Upper lobe of right lung (tissue), 1 donor: ENCODE data around the gene RAMP1. TPM values are rescaled to one million over a fixed set of nuclear protein-coding genes. Genes with fewer than 3 reads are reported as not detected.
A peak's percentile ranks its signal among the peaks of the same experiment; 100 is the strongest.

Source experiments
- ATAC-seq: fragments of 200-7000 bp; cut with Tn5 transposase; one replicate; pipeline ENCODE4 v1.9.1; 2020; ENCODE audit warnings: mild to moderate bottlenecking, moderate library complexity
- DNase-seq: peaks from one replicate; pipeline ENCODE4 v3.0.0-alpha.2; 2020
- H3K27ac ChIP-seq: fragments of 200-600 bp; one replicate; pipeline ENCODE4 v1.8.0; 2022
- H3K27me3 ChIP-seq: fragments of 200-600 bp; one replicate; pipeline ENCODE4 v1.8.0; 2022; ENCODE audit warnings: mild to moderate bottlenecking
- H3K36me3 ChIP-seq: fragments of 200-600 bp; one replicate; pipeline ENCODE4 v1.8.0; 2022
- H3K4me1 ChIP-seq: fragments of 200-600 bp; one replicate; pipeline ENCODE4 v1.8.0; 2022
- H3K4me3 ChIP-seq: fragments of 200-600 bp; one replicate; pipeline ENCODE4 v1.8.0; 2022; ENCODE audit warnings: mild to moderate bottlenecking
- H3K9me3 ChIP-seq: fragments of 200-600 bp; one replicate; pipeline ENCODE4 v1.8.0; 2022
- intact Hi-C: fragments of 100-400 bp; cut with DNase I; formaldehyde crosslinking; loops from one replicate; pipeline ENCODE4 v1.11.0; 2022
- total RNA-seq: library from RNA; stranded (reverse); fragmentation: NEBNext Ultra II Directional; extraction: Animal tissue kit (Norgen Biotek cat#: 25700); gene quantifications from one replicate; pipeline ENCODE4 v1.2.1, GENCODE V29; 2021
- TF ChIP-seq, protein P1 (sequence below): fragments of 200-600 bp; IDR thresholded peaks from one replicate; pipeline ENCODE4 v1.8.0; 2022; ENCODE audit warnings: antibody characterized with exemption
- donor health status: DM: no; HTN: yes; CAD: no; lungs with severe emphysema.

RAMP1 gene
- total RNA-seq, 1 donor from 2014 or later: 11.1 TPM

GRCh38 chr2:237920673-237921072, 61.2 kb downstream of the RAMP1 start:
- TF ChIP-seq, protein P1, sequence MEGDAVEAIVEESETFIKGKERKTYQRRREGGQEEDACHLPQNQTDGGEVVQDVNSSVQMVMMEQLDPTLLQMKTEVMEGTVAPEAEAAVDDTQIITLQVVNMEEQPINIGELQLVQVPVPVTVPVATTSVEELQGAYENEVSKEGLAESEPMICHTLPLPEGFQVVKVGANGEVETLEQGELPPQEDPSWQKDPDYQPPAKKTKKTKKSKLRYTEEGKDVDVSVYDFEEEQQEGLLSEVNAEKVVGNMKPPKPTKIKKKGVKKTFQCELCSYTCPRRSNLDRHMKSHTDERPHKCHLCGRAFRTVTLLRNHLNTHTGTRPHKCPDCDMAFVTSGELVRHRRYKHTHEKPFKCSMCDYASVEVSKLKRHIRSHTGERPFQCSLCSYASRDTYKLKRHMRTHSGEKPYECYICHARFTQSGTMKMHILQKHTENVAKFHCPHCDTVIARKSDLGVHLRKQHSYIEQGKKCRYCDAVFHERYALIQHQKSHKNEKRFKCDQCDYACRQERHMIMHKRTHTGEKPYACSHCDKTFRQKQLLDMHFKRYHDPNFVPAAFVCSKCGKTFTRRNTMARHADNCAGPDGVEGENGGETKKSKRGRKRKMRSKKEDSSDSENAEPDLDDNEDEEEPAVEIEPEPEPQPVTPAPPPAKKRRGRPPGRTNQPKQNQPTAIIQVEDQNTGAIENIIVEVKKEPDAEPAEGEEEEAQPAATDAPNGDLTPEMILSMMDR: no peak
- H3K27me3 ChIP-seq: no peaks in the 10 kb centered on the region
- peaks cover 12% of the 10 kb centered on the region for H3K4me1 ChIP-seq
- H3K27ac ChIP-seq: no peak overlapping the region
- intact Hi-C loops: no loop called here
- H3K9me3 ChIP-seq: no peaks in the 10 kb centered on the region
- H3K36me3 ChIP-seq: no peaks in the 10 kb centered on the region
- no peak for DNase-seq
- no peak for ATAC-seq
- no peak overlapping the region for H3K4me3 ChIP-seq

DNA sequence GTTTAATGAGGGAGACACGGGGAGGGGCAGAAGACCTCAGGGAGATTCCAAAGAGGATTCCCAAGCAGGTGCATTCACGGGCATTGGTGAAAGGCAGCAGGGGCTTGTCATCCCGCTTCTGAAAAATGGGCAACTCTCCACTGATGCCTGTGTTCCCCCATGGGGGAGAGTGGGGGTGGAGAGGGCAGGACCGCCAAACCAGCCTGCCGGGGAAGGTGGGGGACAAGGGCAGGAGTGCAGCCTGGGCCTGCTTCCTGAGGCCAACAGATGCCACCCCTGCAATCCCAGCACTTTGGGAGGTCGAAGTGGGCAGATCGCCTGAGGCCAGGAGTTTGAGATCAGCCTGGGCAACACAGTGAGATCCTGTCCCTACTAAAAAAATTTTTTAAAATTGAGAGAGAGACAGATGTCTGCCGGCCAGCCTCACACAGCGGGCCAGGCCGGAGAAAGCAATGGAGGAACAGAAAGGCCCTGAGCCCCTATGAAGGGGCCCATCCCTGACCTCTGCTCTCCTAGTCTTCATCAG, 62.6 kb downstream of the RAMP1 start:
- no peak for DNase-seq
- TF ChIP-seq, protein P1: no peak
- H3K36me3 ChIP-seq: no peaks in the 10 kb centered on the region

GRCh38 chr2:237922641-237923361, 63.4 kb downstream of the RAMP1 start:
- TF ChIP-seq, protein P1: no peak
- DNase-seq (no peak), ATAC-seq (peak; percentile 7)
- peak overlapping the region; percentile 30 for H3K27ac ChIP-seq
- H3K27me3 ChIP-seq: no peaks in the 10 kb centered on the region
- no peak overlapping the region for H3K4me3 ChIP-seq
- no peaks in the 10 kb centered on the region for H3K9me3 ChIP-seq
- intact Hi-C loops: no loop called here
- no peaks in the 10 kb centered on the region for H3K36me3 ChIP-seq
- peaks cover 12% of the 10 kb centered on the region for H3K4me1 ChIP-seq

More for the DNA sequence above, 62.6 kb downstream of the RAMP1 start:
- ATAC-seq: no peak
- H3K4me3 ChIP-seq: no peak overlapping the region
- no peak overlapping the region for H3K27ac ChIP-seq
- no peaks in the 10 kb centered on the region for H3K27me3 ChIP-seq
- peaks cover 12% of the 10 kb centered on the region for H3K4me1 ChIP-seq
- H3K9me3 ChIP-seq: no peaks in the 10 kb centered on the region
- intact Hi-C loops: no loop called here

- peak; percentile 98 for ATAC-seq
- Histone ChIP-seq H3K27ac (peak overlapping the region; percentile 30), H3K27me3 (no peaks in the 10 kb centered on the region), H3K36me3 (no peaks in the 10 kb centered on the region), H3K4me3 (peak overlapping the region; percentile 32), H3K9me3 (no peaks in the 10 kb centered on the region), H3K4me1 (peaks cover 12% of the 10 kb centered on the region)
- intact Hi-C loops: no loop called here
- peak; percentile 88 for DNase-seq
- TF ChIP-seq, protein P1: peak; percentile 95
Measured at GRCh38 chr2:237923481-237924163, 64.2 kb downstream of the RAMP1 start.

DNA sequence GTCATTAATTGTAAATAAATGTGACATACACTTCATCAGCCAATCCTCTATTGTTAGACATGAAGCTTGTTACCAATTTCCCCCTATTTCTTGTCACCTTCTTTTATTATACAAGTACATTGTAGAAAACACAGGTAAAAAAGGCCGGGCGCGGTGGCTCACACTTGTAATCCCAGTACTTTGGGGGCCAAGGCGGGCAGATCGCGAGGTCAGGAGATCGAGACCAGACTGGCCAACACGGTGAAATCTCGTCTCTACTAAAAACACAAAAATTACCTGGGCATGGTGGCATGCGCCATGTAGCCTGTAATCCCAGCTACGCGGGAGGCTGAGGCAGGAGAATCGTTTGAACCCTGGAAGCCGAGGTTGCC, 64.7 kb downstream of the RAMP1 start:
- no peaks in the 10 kb centered on the region for H3K9me3 ChIP-seq
- intact Hi-C loops: no loop called here
- H3K4me3 ChIP-seq: no peak overlapping the region
- no peak for ATAC-seq
- H3K27me3 ChIP-seq: no peaks in the 10 kb centered on the region
- no peak overlapping the region for H3K27ac ChIP-seq
- no peaks in the 10 kb centered on the region for H3K36me3 ChIP-seq
- DNase-seq: no peak
- H3K4me1 ChIP-seq: peaks cover 12% of the 10 kb centered on the region
- TF ChIP-seq, protein P1: no peak
